HepG2 (cell line): ENCODE data around the gene LINGO1. TPM values are rescaled to one million over a fixed set of nuclear protein-coding genes. Genes with fewer than 3 reads are reported as not detected.

Source experiments
- ATAC-seq: fragments of 200-7000 bp; cut with Tn5 transposase; 3 replicates; pipeline ENCODE4 v1.9.1; 2020; ENCODE audit warnings: mild to moderate bottlenecking, moderate library complexity
- BruUV-seq: library from RNA; stranded (reverse); fragments of 400-500 nt; replicated peaks from 2 replicates; lab custom pipeline; 2021; lab: Mats Ljungman, UMichigan
- CTCF ChIA-PET: fragments of 300-600 bp; formaldehyde crosslinking; extraction: SDS; loops from one replicate; lab custom pipeline; 2021; ENCODE audit warnings: low total read pairs, inconsistent platforms, low intra/inter-chr PET ratio; lab: Yijun Ruan, JAX
- POLR2A ChIA-PET: fragments of 350-600 bp; sonication (Branson Sonifier 250); formaldehyde crosslinking; loops from one replicate; lab custom pipeline; 2020; ENCODE audit warnings: antibody characterized with exemption, inconsistent platforms; lab: Yijun Ruan, JAX
- DNase-seq: peaks from one replicate; pipeline ENCODE4 v3.0.0-alpha.2; 2015; ENCODE audit warnings: low spot score
- FAIRE-seq: peaks from 3 replicates; lab custom pipeline; 2011; peaks lifted over from hg19 to GRCh38; lab: Jason Lieb, UNC
- H2AFZ ChIP-seq: one replicate; pipeline ENCODE4 v1.6.1; 2011; ENCODE audit warnings: low read length, inconsistent platforms
- H3K27ac ChIP-seq: fragments of 300-600 bp; 3 replicates; pipeline ENCODE4 v1.8.0; 2011; ENCODE audit warnings: mixed run types, mild to moderate bottlenecking, mixed read lengths, low read length, inconsistent platforms; ENCODE audit not compliant: insufficient read depth; ENCODE audit errors: extremely low read length
- H3K27me3 ChIP-seq, 2 experiments: fragments of 200-600 bp in 1 of 2; 2 replicates in 1 of 2; 3 replicates in 1 of 2; pipeline versions ENCODE4 v1.6.0 to v1.8.0; 2011; ENCODE audit warnings: low read length in 2 of 2, mild to moderate bottlenecking in 2 of 2, moderate library complexity in 2 of 2, inconsistent platforms in 1 of 2; ENCODE audit not compliant: insufficient read depth in 2 of 2, control insufficient read depth in 1 of 2
- H3K36me3 ChIP-seq, 2 experiments: fragments of 200-600 bp in 1 of 2; replicated peaks in 1 of 2; 2 replicates in 1 of 2; 3 replicates in 1 of 2; pipeline versions ENCODE4 v1.5.1 to v1.8.0; 2011; ENCODE audit warnings: low read length in 2 of 2, inconsistent platforms in 1 of 2; ENCODE audit not compliant: insufficient read depth in 2 of 2, control insufficient read depth in 1 of 2
- H3K4me1 ChIP-seq: 2 replicates; pipeline ENCODE4 v1.5.1; 2012; ENCODE audit warnings: low read length, inconsistent platforms; ENCODE audit not compliant: insufficient read depth
- H3K4me2 ChIP-seq: 2 replicates; pipeline ENCODE4 v1.6.0; 2011; ENCODE audit warnings: low read depth, low read length, inconsistent platforms
- H3K4me3 ChIP-seq, 3 experiments: fragments of 200-600 bp in 1 of 3; sonication (generic), shearing (Covaris generic) in 1 of 3; replicated peaks in 1 of 3; 2 replicates each; pipeline ENCODE4 v1.5.1; 2011 to 2016; ENCODE audit warnings: low read length in 3 of 3, inconsistent platforms in 2 of 3, low read depth in 2 of 3, mild to moderate bottlenecking in 2 of 3, control low read depth in 1 of 3, mixed read lengths in 1 of 3; ENCODE audit not compliant: insufficient read depth in 1 of 3
- H3K79me2 ChIP-seq: one replicate; pipeline ENCODE4 v1.6.1; 2011; ENCODE audit warnings: low read length, inconsistent platforms; ENCODE audit not compliant: insufficient read depth
- H3K9ac ChIP-seq: 2 replicates; pipeline ENCODE4 v1.6.0; 2011; ENCODE audit warnings: mild to moderate bottlenecking, low read depth, low read length, inconsistent platforms; ENCODE audit not compliant: insufficient read depth
- H3K9me3 ChIP-seq: 2 replicates; pipeline ENCODE4 v1.5.1; 2012; ENCODE audit warnings: mild to moderate bottlenecking, low read length
- H4K20me1 ChIP-seq: 2 replicates; pipeline ENCODE4 v1.6.0; 2011; ENCODE audit warnings: inconsistent platforms, mild to moderate bottlenecking, low read length, moderate library complexity; ENCODE audit not compliant: insufficient read depth
- HNRNPL ChIP-seq: fragments of 200-400 bp; formaldehyde crosslinking; IDR thresholded peaks from 2 replicates; pipeline ENCODE4 v1.6.1; 2017; ENCODE audit warnings: mild to moderate bottlenecking, low read depth, low read length
- HNRNPLL ChIP-seq: fragments of 200-400 bp; formaldehyde crosslinking; IDR thresholded peaks from 2 replicates; pipeline ENCODE4 v1.6.1; 2017; ENCODE audit warnings: mild to moderate bottlenecking, low read depth, low read length; ENCODE audit not compliant: poor library complexity, severe bottlenecking
- ZNF136 ChIP-seq: sonication (generic); formaldehyde crosslinking; IDR thresholded peaks from 2 replicates; pipeline ENCODE4 v1.8.1; 2022; ENCODE audit warnings: low read depth, mild to moderate bottlenecking, moderate library complexity, missing genetic modification reagents
- ZNF251 ChIP-seq: sonication (generic); formaldehyde crosslinking; IDR thresholded peaks from 2 replicates; pipeline ENCODE4 v1.9.0; 2021; ENCODE audit warnings: mild to moderate bottlenecking, missing genetic modification reagents
- ZNF644 ChIP-seq: IDR thresholded peaks from 2 replicates; pipeline ENCODE4 v1.6.1; 2016; ENCODE audit warnings: low read depth
- ZNF792 ChIP-seq: IDR thresholded peaks from 2 replicates; pipeline ENCODE4 v1.6.1; 2016
- ZSCAN21 ChIP-seq: sonication (generic); formaldehyde crosslinking; IDR thresholded peaks from 2 replicates; pipeline ENCODE4 v1.8.0; 2022; ENCODE audit warnings: mild to moderate bottlenecking, missing genetic modification reagents, moderate library complexity, borderline replicate concordance
- WGBS: methylation state at CpG from one replicate; pipeline ENCODE4 v1.1.6; 2017; ENCODE audit warnings: low lambda C conversion rate; 5-methylcytosine and 5-hydroxymethylcytosine counted together
- in situ Hi-C: cut with HindIII; loops from 2 replicates; pipeline ENCODE4 v1.10.0; 2017; ENCODE audit warnings: low pct_unique_long_range_greater_than_20kb; ENCODE audit not compliant: extremely low pct_ligation_motif_present
- intact Hi-C: fragments of 100-400 bp; cut with micrococcal nuclease; formaldehyde crosslinking; loops from one replicate; pipeline ENCODE4 v1.10.0; 2022; ENCODE audit not compliant: unreplicated experiment
- polyA plus RNA-seq, 8 experiments: library from polyadenylated mRNA; depleted of rRNA in 3 of 8; stranded (reverse) in 7 of 8; unstranded in 1 of 8; fragments of >200 nt; fragmentation: Illumina TruSeq in 4 of 8; extraction: Trizol in 4 of 8; gene quantifications; 2 replicates each; pipeline versions ENCODE4 v1.2.1 to v1.2.3, GENCODE V29; 2011 to 2016; ENCODE audit warnings: low read depth in 4 of 8, missing spikeins in 1 of 8, mixed read lengths in 1 of 8; ENCODE audit not compliant: insufficient read depth in 1 of 8
- total RNA-seq, 5 experiments: library from RNA; depleted of rRNA; stranded (reverse); fragments of >200 nt; fragmentation: Illumina TruSeq; extraction: Trizol; gene quantifications; 2 replicates each; pipeline ENCODE4 v1.2.3, GENCODE V29; 2016; ENCODE audit warnings: low read depth in 1 of 5
- TF ChIP-seq, protein P1 (sequence below): sonication (generic); formaldehyde crosslinking; IDR thresholded peaks from 2 replicates; pipeline ENCODE4 v1.4.0; 2020; ENCODE audit warnings: missing genetic modification reagents
- TF ChIP-seq, protein P2 (sequence below): sonication (generic); formaldehyde crosslinking; IDR thresholded peaks from 2 replicates; pipeline ENCODE4 v1.5.0; 2020; ENCODE audit warnings: mild to moderate bottlenecking, missing genetic modification reagents, moderate library complexity

Gene LINGO1
- total and polyA plus RNA-seq, 2 of the 13 experiments (the other 11 are each of a cell fraction or from before 2014, with no cell fraction given), result 0.07 TPM; not detected in 1

DNA sequence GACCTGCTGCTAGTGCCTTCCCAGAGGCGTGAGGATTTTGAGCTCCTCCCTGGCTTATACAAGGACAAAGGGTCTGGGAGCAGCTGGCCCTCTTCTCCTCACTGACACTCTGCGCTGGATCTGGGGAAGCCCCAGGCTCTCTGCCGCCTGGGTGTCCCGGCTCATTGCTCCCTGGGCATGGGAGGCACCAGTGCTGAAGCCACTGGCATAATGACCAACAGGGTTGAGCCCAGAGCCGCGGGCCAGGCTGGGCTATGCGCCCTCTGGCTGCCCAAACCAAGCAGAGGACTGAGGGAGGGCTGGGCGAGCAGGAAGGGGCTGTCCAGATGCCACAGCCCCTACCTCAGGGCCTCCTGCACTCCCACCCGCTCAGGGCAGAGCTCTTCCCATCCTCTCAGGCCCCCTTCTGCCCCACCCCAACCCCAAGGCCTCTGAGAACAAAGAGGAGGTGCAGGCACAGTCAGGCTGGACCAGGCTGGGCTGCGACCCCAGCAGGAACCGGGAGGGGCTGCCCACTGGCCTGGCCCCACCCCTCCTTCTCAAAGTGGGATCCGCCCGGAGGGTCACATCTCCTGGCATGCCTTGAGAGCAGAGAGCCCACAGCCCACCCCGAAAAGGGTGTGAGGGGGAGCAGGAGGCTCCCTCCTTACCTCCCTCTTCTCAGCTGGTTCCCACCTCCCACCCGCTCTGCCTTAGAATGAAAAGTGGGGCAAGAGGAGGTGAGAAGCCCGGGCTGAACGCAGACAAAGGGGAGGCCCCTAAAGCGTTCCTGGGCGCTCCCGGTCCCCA lies 1.6 kb downstream of the LINGO1 start:
- Histone ChIP-seq H3K4me1 (peaks cover 5% of the 10 kb centered on the region; the same call in 1 of the 2 replicates), H3K9me3 (no peaks in the 10 kb centered on the region), H3K27me3 (peaks cover 6 to 40% of the 10 kb centered on the region in 2 experiments; a peak in 4 of 5 replicates), H4K20me1 (no peaks in the 10 kb centered on the region), H3K4me2 (no peak overlapping the region), H3K9ac (no peak overlapping the region), H3K36me3 (no peaks in the 10 kb centered on the region), H2AFZ (no peak overlapping the region), H3K79me2 (no peaks in the 10 kb centered on the region), H3K4me3 (no peak overlapping the region), H3K27ac (no peak overlapping the region)
- ChIA-PET CTCF (no interaction called here), POLR2A (no interaction called here)
- intact Hi-C loops, result loop anchor here (5.0 kb wide), 1 partner anchor 89 kb away; no protein-coding TSS in a partner anchor
- BruUV-seq, result no TSS peak
- in situ Hi-C loops, result loop anchor here (25.0 kb wide), 1 partner anchor 181 kb away; no protein-coding TSS in a partner anchor
- TF ChIP-seq ZNF136 (CRISPR knock-in tag) (no peak), HNRNPLL (no peak), ZNF251 (CRISPR knock-in tag) (no peak), ZNF792 (CRISPR knock-in tag) (no peak), ZNF644 (CRISPR knock-in tag) (no peak), HNRNPL (peak; percentile 60; the same call in 1 of the 2 replicates), ZSCAN21 (CRISPR knock-in tag) (no peak)
- TF ChIP-seq, protein P1, sequence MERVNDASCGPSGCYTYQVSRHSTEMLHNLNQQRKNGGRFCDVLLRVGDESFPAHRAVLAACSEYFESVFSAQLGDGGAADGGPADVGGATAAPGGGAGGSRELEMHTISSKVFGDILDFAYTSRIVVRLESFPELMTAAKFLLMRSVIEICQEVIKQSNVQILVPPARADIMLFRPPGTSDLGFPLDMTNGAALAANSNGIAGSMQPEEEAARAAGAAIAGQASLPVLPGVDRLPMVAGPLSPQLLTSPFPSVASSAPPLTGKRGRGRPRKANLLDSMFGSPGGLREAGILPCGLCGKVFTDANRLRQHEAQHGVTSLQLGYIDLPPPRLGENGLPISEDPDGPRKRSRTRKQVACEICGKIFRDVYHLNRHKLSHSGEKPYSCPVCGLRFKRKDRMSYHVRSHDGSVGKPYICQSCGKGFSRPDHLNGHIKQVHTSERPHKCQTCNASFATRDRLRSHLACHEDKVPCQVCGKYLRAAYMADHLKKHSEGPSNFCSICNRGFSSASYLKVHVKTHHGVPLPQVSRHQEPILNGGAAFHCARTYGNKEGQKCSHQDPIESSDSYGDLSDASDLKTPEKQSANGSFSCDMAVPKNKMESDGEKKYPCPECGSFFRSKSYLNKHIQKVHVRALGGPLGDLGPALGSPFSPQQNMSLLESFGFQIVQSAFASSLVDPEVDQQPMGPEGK (CRISPR knock-in tag), result no peak
- TF ChIP-seq, protein P2, sequence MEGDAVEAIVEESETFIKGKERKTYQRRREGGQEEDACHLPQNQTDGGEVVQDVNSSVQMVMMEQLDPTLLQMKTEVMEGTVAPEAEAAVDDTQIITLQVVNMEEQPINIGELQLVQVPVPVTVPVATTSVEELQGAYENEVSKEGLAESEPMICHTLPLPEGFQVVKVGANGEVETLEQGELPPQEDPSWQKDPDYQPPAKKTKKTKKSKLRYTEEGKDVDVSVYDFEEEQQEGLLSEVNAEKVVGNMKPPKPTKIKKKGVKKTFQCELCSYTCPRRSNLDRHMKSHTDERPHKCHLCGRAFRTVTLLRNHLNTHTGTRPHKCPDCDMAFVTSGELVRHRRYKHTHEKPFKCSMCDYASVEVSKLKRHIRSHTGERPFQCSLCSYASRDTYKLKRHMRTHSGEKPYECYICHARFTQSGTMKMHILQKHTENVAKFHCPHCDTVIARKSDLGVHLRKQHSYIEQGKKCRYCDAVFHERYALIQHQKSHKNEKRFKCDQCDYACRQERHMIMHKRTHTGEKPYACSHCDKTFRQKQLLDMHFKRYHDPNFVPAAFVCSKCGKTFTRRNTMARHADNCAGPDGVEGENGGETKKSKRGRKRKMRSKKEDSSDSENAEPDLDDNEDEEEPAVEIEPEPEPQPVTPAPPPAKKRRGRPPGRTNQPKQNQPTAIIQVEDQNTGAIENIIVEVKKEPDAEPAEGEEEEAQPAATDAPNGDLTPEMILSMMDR (CRISPR knock-in tag), result peak; percentile 30; the same call in 1 of the 2 replicates
- DNase-seq (no peak), FAIRE-seq (no peak), ATAC-seq (no peak)
- WGBS, result 77% methylated on average over 5 of the region's 20 CpGs
